Activated CD4-positive, alpha-beta T cell treated with anti-CD3 and anti-CD28 coated beads, Interleukin-10, Interleukin-2, amounts not matched to agents 100 ng/mL and 50 ng/mL, durations not matched to agents 16 hours and 8 hours (primary cell): Measurements from ENCODE around the gene SLC6A2.

Source experiments
- DNase-seq: peaks from one replicate; pipeline ENCODE4 v3.0.0-alpha.2; 2020

The SLC6A2 gene

DNA sequence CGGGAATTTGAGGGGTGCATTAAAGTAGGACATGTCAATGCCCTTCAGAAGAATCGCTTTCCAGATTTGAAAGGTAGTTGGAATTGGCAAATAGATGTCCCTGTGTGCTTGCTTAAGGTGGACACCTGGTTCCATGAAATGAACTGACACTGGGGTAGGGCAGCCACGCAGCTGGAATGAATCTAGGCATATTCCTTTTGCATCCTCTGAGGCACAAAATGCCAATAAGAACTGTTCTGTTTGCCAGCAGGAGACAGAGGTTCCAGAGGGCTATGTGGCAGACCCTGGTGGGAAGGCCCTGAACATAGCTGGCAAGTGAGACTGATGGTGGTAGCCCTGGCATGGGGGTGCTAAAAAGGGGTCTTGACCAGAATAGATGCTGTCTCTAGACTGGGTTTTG is 61.5 kb downstream of the SLC6A2 start:
- no peak for DNase-seq

- no peak for DNase-seq
Measured at GRCh38 chr16:55725055-55725777, 69.4 kb downstream of the SLC6A2 start.

DNA sequence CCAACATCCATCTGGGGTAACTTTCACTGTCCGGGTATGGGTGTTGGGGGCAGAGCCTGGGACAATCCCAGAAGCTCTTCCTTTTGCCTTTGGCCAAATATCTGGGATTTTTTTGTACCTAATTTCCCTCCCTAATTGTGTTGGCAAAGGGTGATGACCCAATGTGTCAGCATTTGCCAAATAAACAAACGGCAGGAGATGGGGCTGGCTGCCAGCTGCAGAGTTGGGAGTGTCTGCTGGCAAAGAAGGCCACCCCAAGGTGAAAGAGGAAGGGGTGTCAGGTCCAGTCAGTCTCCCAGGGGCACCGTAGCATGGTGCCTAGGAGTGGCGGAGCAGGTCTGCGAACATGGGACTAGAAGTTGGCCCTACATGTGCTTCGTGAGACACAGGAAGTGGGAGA is 73.0 kb downstream of the SLC6A2 start:
- no peak for DNase-seq

DNA sequence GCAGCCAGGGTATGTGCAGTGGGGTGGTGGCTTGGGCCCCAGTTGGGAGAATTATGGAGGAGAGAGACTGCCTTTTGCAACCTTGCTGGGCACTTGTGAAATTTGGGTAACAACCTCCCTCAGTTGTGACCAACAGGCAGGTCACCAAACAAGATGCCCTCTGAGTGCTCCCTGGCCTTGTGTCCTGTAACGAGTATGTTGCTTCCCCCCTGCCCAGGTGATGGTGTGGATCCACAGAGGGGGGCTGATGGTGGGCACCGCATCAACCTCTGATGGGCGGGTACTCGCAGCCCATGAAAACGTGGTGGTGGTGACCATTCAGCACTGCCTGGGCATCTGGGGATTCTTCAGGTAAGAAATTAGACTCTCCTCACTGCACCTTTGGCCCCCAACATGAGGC is 74.3 kb downstream of the SLC6A2 start:
- DNase-seq = no peak

- DNase-seq = no peak
Measured at GRCh38 chr16:55732496-55732895, 76.7 kb downstream of the SLC6A2 start.

DNA sequence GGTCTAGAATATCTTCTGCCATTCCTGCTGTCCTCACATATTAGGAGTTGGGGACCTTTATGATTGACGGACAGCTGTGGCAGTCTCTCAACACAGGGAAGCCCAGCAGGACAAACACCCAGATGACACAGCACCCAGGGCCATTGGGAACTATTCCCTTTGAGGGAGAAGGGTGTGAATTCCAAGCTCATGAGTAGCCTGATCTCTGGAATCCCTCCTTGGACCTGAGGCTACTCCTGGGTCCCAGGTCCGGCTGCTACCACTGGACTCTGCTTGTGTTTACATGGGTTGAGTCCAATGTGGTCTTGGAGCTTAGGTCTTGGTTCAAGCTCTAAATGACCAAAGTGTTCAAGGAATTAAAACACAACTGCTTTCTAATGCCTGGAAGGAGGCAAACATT is 78.9 kb downstream of the SLC6A2 start:
- no peak for DNase-seq

GRCh38 chr16:55735120-55735781 is 79.5 kb downstream of the SLC6A2 start:
- no peak for DNase-seq

DNA sequence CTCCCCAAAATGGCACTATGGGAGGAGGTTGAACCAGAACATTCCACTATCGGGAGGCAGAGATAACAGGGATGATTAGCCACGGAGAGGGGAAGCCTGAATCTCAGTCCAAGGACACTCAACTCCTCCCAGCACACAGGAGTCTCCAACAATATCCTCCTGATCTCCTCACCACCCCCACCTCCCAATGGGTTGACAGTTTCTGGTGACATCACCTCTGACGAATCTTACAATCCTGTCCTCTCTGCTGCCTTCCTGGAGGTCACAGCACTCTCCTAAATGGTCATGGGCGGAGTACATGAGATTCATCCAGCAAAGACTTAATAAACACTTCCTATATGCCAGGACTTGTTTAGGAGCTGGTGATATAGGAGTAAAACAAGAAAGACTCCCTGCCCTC is 80.9 kb downstream of the SLC6A2 start:
- no peak for DNase-seq

DNA sequence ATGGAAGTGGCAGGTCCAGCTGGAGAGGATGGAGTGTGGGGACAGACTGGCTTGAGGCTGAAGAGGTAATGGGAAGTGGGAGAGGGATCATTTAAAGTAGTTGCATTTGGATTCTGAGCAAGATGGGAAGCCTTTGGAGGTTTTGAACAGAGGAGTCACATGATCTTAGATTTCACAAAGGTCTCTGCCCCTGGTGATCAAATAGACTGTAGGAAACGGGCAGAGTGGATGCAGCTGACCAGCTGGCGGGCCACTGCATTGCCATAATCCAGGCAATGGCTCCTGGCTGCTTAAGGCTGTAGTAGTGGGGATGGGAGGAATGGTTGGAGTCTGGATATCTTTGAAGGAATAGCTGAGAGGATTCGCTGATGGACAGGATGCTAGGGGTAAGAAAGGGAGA is 81.5 kb downstream of the SLC6A2 start:
- DNase-seq = no peak

DNA sequence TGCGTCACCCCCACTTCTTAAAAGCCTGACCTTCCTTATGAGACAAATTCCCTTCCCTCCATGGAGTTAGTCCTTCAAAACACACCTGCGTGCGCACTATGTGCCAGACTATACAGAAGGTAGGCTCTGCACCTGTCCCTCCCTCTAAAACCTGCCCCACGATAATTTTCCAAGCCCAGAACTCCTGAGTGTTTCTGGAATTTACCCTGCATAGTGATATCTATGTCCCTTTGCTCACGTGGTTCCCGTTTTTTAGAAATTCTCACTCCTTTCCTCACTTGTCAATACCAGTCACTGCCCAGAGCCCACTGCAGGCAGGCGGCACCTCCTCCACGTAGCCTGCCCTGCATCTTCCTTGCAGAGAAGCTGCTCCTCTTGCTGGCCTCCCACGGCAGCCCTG is 82.2 kb downstream of the SLC6A2 start:
- DNase-seq = no peak

DNA sequence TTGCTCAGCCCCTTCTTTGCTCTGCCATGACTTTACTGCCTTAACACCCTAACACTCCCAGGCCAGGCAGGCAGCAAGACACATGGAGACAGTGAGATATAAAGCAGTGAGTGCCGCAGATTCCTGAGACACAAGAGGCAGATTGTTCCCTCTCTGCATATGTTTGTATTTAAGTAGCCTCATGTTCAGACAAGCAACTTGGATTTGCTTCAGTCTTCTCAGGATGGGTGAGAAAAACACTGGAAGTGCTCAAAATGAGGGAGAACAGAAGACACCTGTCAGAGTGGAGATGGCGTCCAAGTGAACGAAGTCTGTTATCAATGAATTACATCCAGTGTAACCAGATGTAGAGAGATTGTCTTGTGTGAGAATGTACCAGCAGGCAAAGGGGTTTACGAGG is 90.3 kb downstream of the SLC6A2 start:
- no peak for DNase-seq

DNA sequence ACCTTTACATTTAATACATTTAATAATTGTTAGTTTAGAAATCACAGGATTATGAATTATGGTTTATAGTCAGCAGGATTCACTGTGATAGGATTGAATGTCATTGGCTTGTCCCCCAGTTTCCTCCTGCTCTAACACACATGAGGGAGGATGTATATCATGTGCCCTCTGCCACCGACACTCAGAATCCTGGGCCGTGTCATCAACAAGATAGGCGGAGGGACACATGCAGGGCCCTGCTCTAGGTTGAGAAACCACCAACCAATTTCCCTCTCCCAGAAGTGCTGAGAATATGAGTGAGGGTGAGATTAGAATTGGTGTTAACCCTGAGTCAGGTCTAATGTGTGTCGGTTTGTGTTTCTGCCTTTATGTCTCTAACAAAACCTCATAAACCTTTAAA is 92.0 kb downstream of the SLC6A2 start:
- no peak for DNase-seq

DNA sequence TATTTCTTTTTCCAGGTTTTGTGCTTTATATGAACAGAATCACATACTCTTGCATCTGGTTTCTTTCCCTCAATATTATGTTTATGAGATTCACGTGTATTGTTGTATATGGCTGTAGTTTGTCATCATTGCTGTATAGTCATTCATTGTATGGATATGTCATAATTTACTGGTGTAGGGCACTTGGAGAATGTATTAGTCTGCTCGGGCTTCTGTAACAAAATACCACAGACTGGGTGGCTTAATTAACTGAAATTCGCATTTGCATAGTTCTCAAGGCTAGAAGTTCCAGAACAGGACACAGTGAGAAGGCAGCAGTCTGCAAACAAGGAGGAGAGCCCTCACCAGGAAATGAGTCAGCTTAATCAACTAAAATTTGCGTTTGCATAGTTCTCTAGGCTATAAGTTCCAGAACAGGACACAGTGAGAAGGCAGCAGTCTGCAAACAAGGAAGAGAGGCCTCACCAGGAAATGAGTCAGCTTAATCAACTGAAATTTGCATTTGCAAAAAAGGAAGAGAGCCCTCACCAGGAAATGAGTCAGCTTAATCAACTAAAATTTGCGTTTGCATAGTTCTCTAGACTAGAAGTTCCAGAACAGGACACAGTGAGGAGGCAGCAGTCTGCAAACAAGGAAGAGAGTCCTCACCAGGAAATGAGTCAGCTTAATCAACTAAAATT is 96.8 kb downstream of the SLC6A2 start:
- peak; percentile 75 for DNase-seq

DNA sequence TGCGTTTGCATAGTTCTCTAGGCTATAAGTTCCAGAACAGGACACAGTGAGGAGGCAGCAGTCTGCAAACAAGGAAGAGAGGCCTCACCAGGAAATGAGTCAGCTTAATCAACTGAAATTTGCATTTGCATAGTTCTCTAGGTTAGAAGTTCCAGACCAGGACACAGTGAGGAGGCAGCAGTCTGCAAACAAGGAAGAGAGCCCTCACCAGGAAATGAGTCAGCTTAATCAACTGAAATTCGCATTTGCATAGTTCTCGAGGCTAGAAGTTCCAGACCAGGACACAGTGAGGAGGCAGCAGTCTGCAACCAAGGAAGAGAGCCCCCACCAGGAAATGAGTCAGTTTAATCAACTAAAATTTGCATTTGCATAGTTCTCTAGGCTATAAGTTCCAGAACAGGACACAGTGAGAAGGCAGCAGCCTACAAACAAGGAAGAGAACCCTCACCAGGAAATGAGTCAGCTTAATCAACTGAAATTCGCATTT is 97.4 kb downstream of the SLC6A2 start:
- DNase-seq = peak; percentile 77
